Measurements from ENCODE around the gene CARD8. TPM values are rescaled to one million over a fixed set of nuclear protein-coding genes. Genes with fewer than 3 reads are reported as not detected.
"Not testable (repeated sequence)": the region's sequence is repeated elsewhere in the genome, so short reads cannot be mapped to it uniquely, and the experiment has no call there.

CARD8 gene
- total RNA-seq, 4 donors from 2014 or later, result 13.1 to 48.4 (median 29.4) TPM

- in situ Hi-C loops (cut with MboI; ENCODE audit: low pct_ligation_motif_present in 1 of 4, low pct_unique_long_range_greater_than_20kb in 1 of 4, low sequenced_read_pairs in 3 of 4) (loop anchor here in 2 of 4 donors (25.0 kb wide), 1 partner anchor 330 kb away; no protein-coding TSS in a partner anchor), intact Hi-C loops (cut with DNase I; ENCODE audit: low total_unique reads) (no loop called here)
- Histone ChIP-seq H3K27ac (no peak overlapping the region), H3K27me3 (peaks cover 25% of the 10 kb centered on the region), H3K4me1 (peaks cover 4 to 9% (median 8%) of the 10 kb centered on the region in 4 donors), H3K36me3 (no peaks in the 10 kb centered on the region), H3K9me3 (no peaks in the 10 kb centered on the region), H3K4me3 (no peak overlapping the region)
- TF ChIP-seq CTCF (IDR thresholded peaks at IDR 0.05) (no peak), POLR2AphosphoS5 (IDR thresholded peaks at IDR 0.05) (no peak), POLR2A (IDR thresholded peaks at IDR 0.05) (no peak), EP300 (IDR thresholded peaks at IDR 0.05; ENCODE audit: low read depth) (no peak)
- WGBS, 2 donors (ENCODE audit: low coverage in 1 of 2), result 89% methylated on average over 4 of the region's 4 CpGs; no CpG with 5 or more reads in 1 of the 2 donors
- no peak for DNase-seq
Measured at GRCh38 chr19:48292798-48293197, 37.1 kb upstream of the CARD8 start.

GRCh38 chr19:48291489-48291815 lies 35.7 kb upstream of the CARD8 start:
- H3K27ac ChIP-seq; H3K4me1 ChIP-seq; intact Hi-C loops (cut with DNase I; ENCODE audit: low total_unique reads); H3K9me3 ChIP-seq; H3K36me3 ChIP-seq; DNase-seq: not testable (repeated sequence)
- peak overlapping the region in 2 of 4 donors; percentile 34 to 40 for H3K4me3 ChIP-seq
- 38% methylated on average over 11 of the region's 11 CpGs; no CpG with 5 or more reads in 1 of the 2 donors for WGBS, 2 donors (ENCODE audit: low coverage in 1 of 2)
- in situ Hi-C loops (cut with MboI; ENCODE audit: low pct_ligation_motif_present in 1 of 4, low pct_unique_long_range_greater_than_20kb in 1 of 4, low sequenced_read_pairs in 3 of 4), result loop anchor here in 2 of 4 donors (25.0 kb wide), 1 partner anchor 329 kb away; no protein-coding TSS in a partner anchor
- peaks cover 25% of the 10 kb centered on the region for H3K27me3 ChIP-seq

GRCh38 chr19:48290771-48291488 lies 35.2 kb upstream of the CARD8 start:
- Histone ChIP-seq H3K36me3 (no peaks in the 10 kb centered on the region), H3K9me3 (peaks cover 0 to 5% of the 10 kb centered on the region in 2 donors), H3K27me3 (peaks cover 25% of the 10 kb centered on the region), H3K27ac (no peak overlapping the region), H3K4me1 (peaks cover 4 to 9% (median 8%) of the 10 kb centered on the region in 4 donors), H3K4me3 (peak overlapping the region in 3 of 4 donors; percentile 22 to 40 (median 34))
- 0 to 2% methylated on average over 4 to 36 of the region's 45 CpGs for WGBS, 2 donors (ENCODE audit: low coverage in 1 of 2)
- in situ Hi-C loops (cut with MboI; ENCODE audit: low pct_ligation_motif_present in 1 of 4, low pct_unique_long_range_greater_than_20kb in 1 of 4, low sequenced_read_pairs in 3 of 4), result loop anchor here in 2 of 4 donors (25.0 kb wide), 1 partner anchor 329 kb away; no protein-coding TSS in a partner anchor
- DNase-seq, result peak; percentile 75
- intact Hi-C loops (cut with DNase I; ENCODE audit: low total_unique reads), result no loop called here
- TF ChIP-seq POLR2AphosphoS5 (IDR thresholded peaks at IDR 0.05) (no peak), CTCF (IDR thresholded peaks at IDR 0.05) (peak; percentile 93 to 99 (median 98))

- in situ Hi-C loops (cut with MboI; ENCODE audit: low pct_ligation_motif_present in 1 of 4, low pct_unique_long_range_greater_than_20kb in 1 of 4, low sequenced_read_pairs in 3 of 4) (loop anchor here in 2 of 4 donors (25.0 kb wide), 1 partner anchor 328 kb away; no protein-coding TSS in a partner anchor), intact Hi-C loops (cut with DNase I; ENCODE audit: low total_unique reads) (no loop called here)
- H3K27me3 ChIP-seq, result peaks cover 23% of the 10 kb centered on the region
- H3K36me3 ChIP-seq, result no peaks in the 10 kb centered on the region
- peaks cover 4 to 9% (median 8%) of the 10 kb centered on the region in 4 donors for H3K4me1 ChIP-seq
- 23% methylated on average over 10 of the region's 10 CpGs; no CpG with 5 or more reads in 1 of the 2 donors for WGBS, 2 donors (ENCODE audit: low coverage in 1 of 2)
- peak overlapping the region in 1 of 4 donors; percentile 40 for H3K4me3 ChIP-seq
- DNase-seq, result no peak
- H3K9me3 ChIP-seq, result peaks cover 0 to 5% of the 10 kb centered on the region in 2 donors
- TF ChIP-seq POLR2A (IDR thresholded peaks at IDR 0.05) (no peak), EP300 (IDR thresholded peaks at IDR 0.05; ENCODE audit: low read depth) (no peak), CTCF (IDR thresholded peaks at IDR 0.05) (no peak), POLR2AphosphoS5 (IDR thresholded peaks at IDR 0.05) (no peak)
- no peak overlapping the region for H3K27ac ChIP-seq
Measured at GRCh38 chr19:48290401-48290770, 34.7 kb upstream of the CARD8 start.

Data from transverse colon (tissue), 4 donors.